Measurements from ENCODE around the gene KRTAP5-7. TPM values are rescaled to one million over a fixed set of nuclear protein-coding genes. Genes with fewer than 3 reads are reported as not detected.

The KRTAP5-7 gene
- total and polyA plus RNA-seq, 2 of the 13 experiments (the other 11 are each of a cell fraction or from before 2014, with no cell fraction given) = 0.54 TPM; not detected in 1

- no peak for ATAC-seq
- Histone ChIP-seq H3K27me3 (ENCODE audit: control insufficient read depth in 1 of 2, insufficient read depth in 2 of 2, low read length in 2 of 2) (no peaks in the 10 kb centered on the region), H3K9ac (ENCODE audit: insufficient read depth, low read depth, low read length) (no peak overlapping the region), H3K4me3 (replicated peaks in 1 of 3; ENCODE audit: insufficient read depth in 1 of 3, low read depth in 2 of 3, low read length in 3 of 3) (no peak overlapping the region), H3K4me2 (ENCODE audit: low read depth, low read length) (no peak overlapping the region), H3K36me3 (replicated peaks in 1 of 2; ENCODE audit: control insufficient read depth in 1 of 2, insufficient read depth in 2 of 2, low read length in 2 of 2) (peaks cover 12 to 39% of the 10 kb centered on the region in 2 experiments; a peak in 4 of 5 replicates), H2AFZ (ENCODE audit: low read length) (no peak overlapping the region), H3K27ac (ENCODE audit: extremely low read length, insufficient read depth, low read length) (no peak overlapping the region), H3K9me3 (ENCODE audit: low read length) (no peaks in the 10 kb centered on the region), H3K79me2 (ENCODE audit: insufficient read depth, low read length) (no peaks in the 10 kb centered on the region), H3K4me1 (ENCODE audit: insufficient read depth, low read length) (no peaks in the 10 kb centered on the region), H4K20me1 (ENCODE audit: insufficient read depth, low read length) (no peaks in the 10 kb centered on the region)
- BruUV-seq (replicated peaks) = no TSS peak
- intact Hi-C loops (cut with micrococcal nuclease; ENCODE audit: unreplicated experiment) = no loop called here
- no peak for DNase-seq (ENCODE audit: low spot score)
- TF ChIP-seq ZNF280D (CRISPR knock-in tag; IDR thresholded peaks at IDR 0.05) = no peak
- TF ChIP-seq ZBTB4 (CRISPR knock-in tag; IDR thresholded peaks at IDR 0.05; ENCODE audit: borderline replicate concordance) = no peak
- no peak for TF ChIP-seq RNF219 (CRISPR knock-in tag; IDR thresholded peaks at IDR 0.05)
- TF ChIP-seq NR2C2 (CRISPR knock-in tag; IDR thresholded peaks at IDR 0.05; ENCODE audit: borderline replicate concordance) = no peak
- no peak for TF ChIP-seq ZNF777 (CRISPR knock-in tag; IDR thresholded peaks at IDR 0.05)
- no peak for TF ChIP-seq GFI1 (CRISPR knock-in tag; IDR thresholded peaks at IDR 0.05; ENCODE audit: borderline replicate concordance)
- no peak for TF ChIP-seq ZNF782 (CRISPR knock-in tag; IDR thresholded peaks at IDR 0.05; ENCODE audit: borderline replicate concordance)
- TF ChIP-seq ZFP36L1 (CRISPR knock-in tag; IDR thresholded peaks at IDR 0.05) = no peak
- no peak for TF ChIP-seq NR2F6 (IDR thresholded peaks at IDR 0.05)
- no peak for TF ChIP-seq NR2F6 (CRISPR knock-in tag; IDR thresholded peaks at IDR 0.05)
- TF ChIP-seq HMGA1 (CRISPR knock-in tag; conservative IDR thresholded peaks at IDR 0.05) = no peak
- no peak for TF ChIP-seq PRDM15 (CRISPR knock-in tag; IDR thresholded peaks at IDR 0.05)
- TF ChIP-seq MAFF (IDR thresholded peaks at IDR 0.05; ENCODE audit: low read depth, low read length) = no peak
- WGBS (ENCODE audit: low lambda C conversion rate) = 97% methylated on average over 10 of the region's 10 CpGs
- ChIA-PET CTCF (ENCODE audit: low intra/inter-chr PET ratio, low total read pairs) (no interaction called here), POLR2A (no interaction called here)
- no peak for FAIRE-seq
- in situ Hi-C loops (cut with HindIII; ENCODE audit: extremely low pct_ligation_motif_present, low pct_unique_long_range_greater_than_20kb) = no loop called here
Measured at GRCh38 chr11:71502026-71502425, 25.0 kb upstream of the KRTAP5-7 start.
